HL-60 (cell line): ENCODE measurements around the gene CAMK1D.

Source experiments
- DNase-seq, 2 experiments: peaks; one replicate each; pipeline ENCODE4 v3.0.0-alpha.2; 2010 to 2020; ENCODE audit warnings: low read depth in 1 of 2, low spot score in 1 of 2
- H3K27ac ChIP-seq: fragments of 250-450 bp; sonication (Bioruptor Pico); replicated peaks from 2 replicates; pipeline ENCODE4 v1.5.1; 2020; ENCODE audit warnings: mild to moderate bottlenecking, moderate library complexity
- H3K27me3 ChIP-seq: fragments of 250-450 bp; sonication (Bioruptor Pico); 2 replicates; pipeline ENCODE4 v1.5.1; 2021; ENCODE audit warnings: mild to moderate bottlenecking, moderate library complexity; ENCODE audit not compliant: insufficient read depth, poor library complexity, severe bottlenecking
- H3K4me3 ChIP-seq: replicated peaks from 2 replicates; pipeline ENCODE4 v1.5.1; 2011; ENCODE audit warnings: mild to moderate bottlenecking, control low read depth, low read length; ENCODE audit not compliant: insufficient read depth
- CTCF ChIP-seq: IDR thresholded peaks from one replicate; pipeline ENCODE4 v1.5.1; 2011; ENCODE audit warnings: low read length, control low read depth, inconsistent platforms; ENCODE audit not compliant: insufficient read depth
- GABPA ChIP-seq: IDR thresholded peaks from 2 replicates; pipeline ENCODE4 v1.6.1; 2012; ENCODE audit warnings: low read depth
- POLR2AphosphoS5 ChIP-seq: IDR thresholded peaks from 2 replicates; pipeline ENCODE4 v1.6.1; 2012; ENCODE audit warnings: low read depth
- SPI1 ChIP-seq: IDR thresholded peaks from 2 replicates; pipeline ENCODE4 v1.6.1; 2012; ENCODE audit warnings: low read depth, mild to moderate bottlenecking, borderline replicate concordance
- TF ChIP-seq, protein P1 (sequence below): IDR thresholded peaks from 2 replicates; pipeline ENCODE4 v1.6.1; 2012; ENCODE audit warnings: low read depth; ENCODE audit not compliant: insufficient replicate concordance

CAMK1D gene

GRCh38 chr10:12535656-12536055 is 186.3 kb downstream of the CAMK1D start:
- Histone ChIP-seq H3K27me3 (no peaks in the 10 kb centered on the region), H3K27ac (no peak overlapping the region), H3K4me3 (no peak overlapping the region)
- TF ChIP-seq POLR2AphosphoS5 (no peak), CTCF (no peak), SPI1 (no peak), GABPA (no peak)
- TF ChIP-seq, protein P1, sequence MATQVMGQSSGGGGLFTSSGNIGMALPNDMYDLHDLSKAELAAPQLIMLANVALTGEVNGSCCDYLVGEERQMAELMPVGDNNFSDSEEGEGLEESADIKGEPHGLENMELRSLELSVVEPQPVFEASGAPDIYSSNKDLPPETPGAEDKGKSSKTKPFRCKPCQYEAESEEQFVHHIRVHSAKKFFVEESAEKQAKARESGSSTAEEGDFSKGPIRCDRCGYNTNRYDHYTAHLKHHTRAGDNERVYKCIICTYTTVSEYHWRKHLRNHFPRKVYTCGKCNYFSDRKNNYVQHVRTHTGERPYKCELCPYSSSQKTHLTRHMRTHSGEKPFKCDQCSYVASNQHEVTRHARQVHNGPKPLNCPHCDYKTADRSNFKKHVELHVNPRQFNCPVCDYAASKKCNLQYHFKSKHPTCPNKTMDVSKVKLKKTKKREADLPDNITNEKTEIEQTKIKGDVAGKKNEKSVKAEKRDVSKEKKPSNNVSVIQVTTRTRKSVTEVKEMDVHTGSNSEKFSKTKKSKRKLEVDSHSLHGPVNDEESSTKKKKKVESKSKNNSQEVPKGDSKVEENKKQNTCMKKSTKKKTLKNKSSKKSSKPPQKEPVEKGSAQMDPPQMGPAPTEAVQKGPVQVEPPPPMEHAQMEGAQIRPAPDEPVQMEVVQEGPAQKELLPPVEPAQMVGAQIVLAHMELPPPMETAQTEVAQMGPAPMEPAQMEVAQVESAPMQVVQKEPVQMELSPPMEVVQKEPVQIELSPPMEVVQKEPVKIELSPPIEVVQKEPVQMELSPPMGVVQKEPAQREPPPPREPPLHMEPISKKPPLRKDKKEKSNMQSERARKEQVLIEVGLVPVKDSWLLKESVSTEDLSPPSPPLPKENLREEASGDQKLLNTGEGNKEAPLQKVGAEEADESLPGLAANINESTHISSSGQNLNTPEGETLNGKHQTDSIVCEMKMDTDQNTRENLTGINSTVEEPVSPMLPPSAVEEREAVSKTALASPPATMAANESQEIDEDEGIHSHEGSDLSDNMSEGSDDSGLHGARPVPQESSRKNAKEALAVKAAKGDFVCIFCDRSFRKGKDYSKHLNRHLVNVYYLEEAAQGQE = no peak
- no peak for DNase-seq

DNA sequence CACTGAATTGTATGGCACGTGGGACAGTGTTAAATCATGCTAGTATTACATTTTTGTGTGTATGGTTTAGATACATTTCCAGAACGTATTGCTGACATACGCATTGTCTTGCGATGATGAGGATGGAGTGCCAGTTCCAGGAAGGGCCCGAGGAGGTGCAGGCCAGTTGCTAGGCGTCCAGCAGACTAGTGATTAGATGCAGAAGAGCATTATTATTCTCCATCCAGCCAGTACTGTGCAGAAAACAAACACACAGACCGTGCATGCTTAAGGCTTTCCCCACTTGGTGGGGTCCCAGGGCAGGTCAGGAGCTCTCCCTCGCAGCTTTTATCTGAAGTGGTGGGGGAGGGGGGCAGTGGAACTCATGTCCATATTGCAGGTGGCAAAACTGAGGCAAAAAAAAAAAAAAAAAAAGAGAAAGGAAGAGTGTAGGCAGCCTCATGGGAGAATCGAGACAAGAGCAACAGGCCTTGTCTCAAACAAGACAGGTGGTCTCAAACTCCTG is 189.2 kb downstream of the CAMK1D start:
- no peak for DNase-seq
- TF ChIP-seq, protein P1 = no peak
- TF ChIP-seq SPI1 = no peak
- TF ChIP-seq CTCF = no peak
- no peak for TF ChIP-seq GABPA
- no peak for TF ChIP-seq POLR2AphosphoS5
- no peak overlapping the region for H3K27ac ChIP-seq
- H3K4me3 ChIP-seq = no peak overlapping the region
- no peaks in the 10 kb centered on the region for H3K27me3 ChIP-seq

- no peak for TF ChIP-seq SPI1
- TF ChIP-seq CTCF = no peak
- TF ChIP-seq GABPA = no peak
- no peak for TF ChIP-seq POLR2AphosphoS5
- TF ChIP-seq, protein P1 = no peak
- DNase-seq = no peak
- Histone ChIP-seq H3K27ac (no peak overlapping the region), H3K27me3 (no peaks in the 10 kb centered on the region), H3K4me3 (no peak overlapping the region)
Measured at GRCh38 chr10:12539350-12540164, 190.2 kb downstream of the CAMK1D start.
